ENCODE results near the gene TSC22D1.

- TF ChIP-seq CTCF (IDR thresholded peaks at IDR 0.05), result no peak
- TF ChIP-seq POLR2A (IDR thresholded peaks at IDR 0.05), result no peak
Measured at GRCh38 chr13:44516771-44517170, 59.4 kb downstream of the TSC22D1 start.
